ENCODE data around the gene NUP98.

The NUP98 gene

DNA sequence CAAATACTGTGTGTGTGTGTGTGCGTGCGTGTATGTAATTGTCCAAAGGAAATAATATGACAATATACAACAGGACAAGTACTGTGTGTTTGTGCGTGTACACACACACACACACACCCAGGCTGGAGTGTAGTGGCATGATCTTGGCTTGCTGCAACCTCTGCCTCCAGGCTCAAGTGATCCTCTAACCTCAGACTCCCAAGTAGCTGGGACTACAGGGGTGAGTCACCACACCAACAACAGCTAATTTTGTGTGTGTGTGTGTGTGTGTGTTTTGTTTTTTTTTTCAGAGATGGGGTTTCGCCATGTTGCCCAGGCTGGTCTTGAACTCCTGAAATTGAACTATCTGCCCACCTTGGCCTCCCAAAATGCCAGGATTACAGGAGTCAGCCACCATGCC, 61.5 kb downstream of the NUP98 start:
- ATAC-seq (ENCODE audit: insufficient read depth, low read depth) (no peak), DNase-seq (no peak)
- H3K4me3 ChIP-seq (ENCODE audit: low read depth in 1 of 2, low read length in 2 of 2): no peak overlapping the region
- TF ChIP-seq EZH2 (IDR thresholded peaks at IDR 0.05; ENCODE audit: borderline replicate concordance, low read depth, low read length, severe bottlenecking): no peak
- H3K4me2 ChIP-seq (ENCODE audit: insufficient read depth, low read length): no peak overlapping the region
- H3K36me3 ChIP-seq (ENCODE audit: insufficient read depth, low read length): peaks cover 95% of the 10 kb centered on the region
- H3K27ac ChIP-seq (ENCODE audit: low read length): no peak overlapping the region
- no peaks in the 10 kb centered on the region for H3K9me3 ChIP-seq (ENCODE audit: insufficient read depth, low read length, severe bottlenecking)
- H3K4me1 ChIP-seq (ENCODE audit: insufficient read depth, low read length): no peaks in the 10 kb centered on the region
- no peaks in the 10 kb centered on the region for H3K27me3 ChIP-seq (ENCODE audit: insufficient read depth, low read length, poor library complexity)
- no peaks in the 10 kb centered on the region for H4K20me1 ChIP-seq (ENCODE audit: insufficient read depth, low read length)
- H3K79me2 ChIP-seq (ENCODE audit: insufficient read depth, low read length): peaks cover 5% of the 10 kb centered on the region; the same call in 1 of the 2 replicates
- no peak overlapping the region for H2AFZ ChIP-seq (ENCODE audit: low read depth, low read length)
- no peak overlapping the region for H3K9ac ChIP-seq (ENCODE audit: low read depth, low read length)

DNA sequence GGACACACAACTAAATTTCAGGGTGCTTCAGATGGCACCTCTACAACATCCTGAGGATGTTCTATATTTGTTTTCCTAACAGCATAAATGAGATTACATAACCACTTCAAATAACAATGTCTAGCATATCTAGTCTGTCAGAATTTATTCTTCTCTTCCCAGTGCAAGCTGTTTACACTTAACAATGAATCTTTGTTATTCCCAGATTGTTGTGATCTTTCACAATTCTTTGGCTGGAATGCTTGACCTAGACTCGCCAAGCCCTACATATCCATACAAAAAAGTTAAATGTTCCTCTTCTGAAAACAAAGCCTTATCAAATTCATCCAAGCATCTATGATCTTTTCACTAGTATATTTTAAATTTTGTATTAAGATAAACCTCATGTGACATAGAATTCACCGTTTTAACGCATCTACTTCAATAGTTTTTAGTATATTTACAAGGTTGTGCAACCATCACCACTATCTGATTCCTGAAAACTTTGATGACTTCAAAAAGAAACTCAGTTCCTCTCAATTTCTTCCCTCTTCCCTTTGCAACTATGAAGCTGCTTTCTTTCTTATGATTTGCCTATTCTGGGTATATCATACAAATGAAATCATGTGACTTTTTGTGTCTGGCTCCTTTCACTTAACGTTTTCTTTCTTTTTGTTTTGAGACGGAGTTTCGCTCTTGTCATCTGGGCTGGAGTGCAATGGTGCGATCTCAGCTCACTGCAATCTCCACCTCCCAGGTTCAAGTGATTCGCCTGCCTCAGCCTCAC, 64.5 kb downstream of the NUP98 start:
- Histone ChIP-seq H3K4me1 (ENCODE audit: insufficient read depth, low read length) (no peaks in the 10 kb centered on the region), H2AFZ (ENCODE audit: low read depth, low read length) (no peak overlapping the region), H3K4me2 (ENCODE audit: insufficient read depth, low read length) (no peak overlapping the region), H3K27me3 (ENCODE audit: insufficient read depth, low read length, poor library complexity) (no peaks in the 10 kb centered on the region), H4K20me1 (ENCODE audit: insufficient read depth, low read length) (no peaks in the 10 kb centered on the region), H3K9me3 (ENCODE audit: insufficient read depth, low read length, severe bottlenecking) (no peaks in the 10 kb centered on the region), H3K4me3 (ENCODE audit: low read depth in 1 of 2, low read length in 2 of 2) (no peak overlapping the region), H3K79me2 (ENCODE audit: insufficient read depth, low read length) (peaks cover 5% of the 10 kb centered on the region; the same call in 1 of the 2 replicates), H3K36me3 (ENCODE audit: insufficient read depth, low read length) (peaks cover 95% of the 10 kb centered on the region), H3K27ac (ENCODE audit: low read length) (no peak overlapping the region), H3K9ac (ENCODE audit: low read depth, low read length) (no peak overlapping the region)
- no peak for TF ChIP-seq EZH2 (IDR thresholded peaks at IDR 0.05; ENCODE audit: borderline replicate concordance, low read depth, low read length, severe bottlenecking)
- TF ChIP-seq, protein P1, sequence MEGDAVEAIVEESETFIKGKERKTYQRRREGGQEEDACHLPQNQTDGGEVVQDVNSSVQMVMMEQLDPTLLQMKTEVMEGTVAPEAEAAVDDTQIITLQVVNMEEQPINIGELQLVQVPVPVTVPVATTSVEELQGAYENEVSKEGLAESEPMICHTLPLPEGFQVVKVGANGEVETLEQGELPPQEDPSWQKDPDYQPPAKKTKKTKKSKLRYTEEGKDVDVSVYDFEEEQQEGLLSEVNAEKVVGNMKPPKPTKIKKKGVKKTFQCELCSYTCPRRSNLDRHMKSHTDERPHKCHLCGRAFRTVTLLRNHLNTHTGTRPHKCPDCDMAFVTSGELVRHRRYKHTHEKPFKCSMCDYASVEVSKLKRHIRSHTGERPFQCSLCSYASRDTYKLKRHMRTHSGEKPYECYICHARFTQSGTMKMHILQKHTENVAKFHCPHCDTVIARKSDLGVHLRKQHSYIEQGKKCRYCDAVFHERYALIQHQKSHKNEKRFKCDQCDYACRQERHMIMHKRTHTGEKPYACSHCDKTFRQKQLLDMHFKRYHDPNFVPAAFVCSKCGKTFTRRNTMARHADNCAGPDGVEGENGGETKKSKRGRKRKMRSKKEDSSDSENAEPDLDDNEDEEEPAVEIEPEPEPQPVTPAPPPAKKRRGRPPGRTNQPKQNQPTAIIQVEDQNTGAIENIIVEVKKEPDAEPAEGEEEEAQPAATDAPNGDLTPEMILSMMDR (IDR thresholded peaks at IDR 0.05; ENCODE audit: borderline replicate concordance, extremely low read depth, low read length, poor library complexity, severe bottlenecking): no peak
- DNase-seq (no peak), ATAC-seq (ENCODE audit: insufficient read depth, low read depth) (no peak)

DNA sequence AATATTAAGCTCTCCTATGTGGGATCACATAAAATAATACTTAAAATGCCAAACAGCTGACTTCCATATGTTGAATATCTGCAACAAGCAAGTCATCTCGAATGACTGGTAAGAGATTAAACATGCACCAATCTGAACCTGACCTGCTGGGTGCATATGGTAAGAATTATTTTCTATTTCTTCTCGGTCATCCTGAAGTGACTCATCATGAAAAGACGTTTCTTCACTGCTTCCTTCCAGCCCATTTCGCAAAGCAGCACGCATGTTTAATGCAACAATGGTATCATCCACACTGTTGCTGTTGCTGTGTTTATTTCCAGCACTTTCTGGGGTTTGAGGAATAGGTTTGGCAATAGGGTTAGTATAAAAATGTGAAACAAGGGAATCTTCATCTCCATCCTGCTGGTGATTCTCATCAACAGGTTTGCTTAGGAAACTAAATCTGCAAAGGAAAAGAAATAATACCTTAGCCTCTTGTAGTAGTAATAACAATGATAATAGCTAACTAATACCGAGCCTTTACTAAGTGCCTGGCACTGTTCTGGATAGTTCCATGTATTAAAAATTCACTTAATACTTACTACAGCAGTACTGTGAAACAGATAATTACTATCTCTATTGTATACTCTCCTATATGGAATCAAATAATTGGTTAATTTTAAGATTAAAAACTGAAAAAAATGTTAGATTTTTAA, 74.2 kb downstream of the NUP98 start:
- no peak for TF ChIP-seq EZH2 (IDR thresholded peaks at IDR 0.05; ENCODE audit: borderline replicate concordance, low read depth, low read length, severe bottlenecking)
- TF ChIP-seq, protein P1 (IDR thresholded peaks at IDR 0.05; ENCODE audit: borderline replicate concordance, extremely low read depth, low read length, poor library complexity, severe bottlenecking): no peak
- no peak overlapping the region for H3K4me2 ChIP-seq (ENCODE audit: insufficient read depth, low read length)
- no peak overlapping the region for H3K4me3 ChIP-seq (ENCODE audit: low read depth in 1 of 2, low read length in 2 of 2)
- H3K4me1 ChIP-seq (ENCODE audit: insufficient read depth, low read length): no peaks in the 10 kb centered on the region
- ATAC-seq (ENCODE audit: insufficient read depth, low read depth): no peak
- H3K9ac ChIP-seq (ENCODE audit: low read depth, low read length): no peak overlapping the region
- H2AFZ ChIP-seq (ENCODE audit: low read depth, low read length): no peak overlapping the region
- DNase-seq: no peak
- H3K9me3 ChIP-seq (ENCODE audit: insufficient read depth, low read length, severe bottlenecking): no peaks in the 10 kb centered on the region
- H3K27me3 ChIP-seq (ENCODE audit: insufficient read depth, low read length, poor library complexity): no peaks in the 10 kb centered on the region
- no peak overlapping the region for H3K27ac ChIP-seq (ENCODE audit: low read length)
- no peaks in the 10 kb centered on the region for H4K20me1 ChIP-seq (ENCODE audit: insufficient read depth, low read length)
- peaks cover 92% of the 10 kb centered on the region for H3K36me3 ChIP-seq (ENCODE audit: insufficient read depth, low read length)
- no peaks in the 10 kb centered on the region for H3K79me2 ChIP-seq (ENCODE audit: insufficient read depth, low read length)

DNA sequence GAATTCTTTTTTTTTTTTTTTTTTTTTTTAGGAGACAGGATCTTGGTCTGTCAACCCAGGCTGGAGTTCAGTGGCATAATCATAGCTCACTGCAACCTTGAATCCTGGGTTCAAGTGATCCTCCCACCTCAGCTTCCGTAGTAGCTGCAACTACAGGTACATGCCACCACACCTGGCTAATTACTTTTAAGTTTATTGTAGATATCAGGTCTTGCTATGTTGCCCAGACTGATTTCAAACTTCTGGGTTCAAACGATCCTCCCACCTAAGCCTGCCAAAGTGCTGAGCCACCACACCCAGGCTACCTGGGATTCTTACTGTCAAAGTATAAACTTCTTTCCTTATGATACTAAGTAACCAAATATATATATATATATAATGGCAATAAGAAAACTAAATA, 75.3 kb downstream of the NUP98 start:
- H3K4me2 ChIP-seq (ENCODE audit: insufficient read depth, low read length): no peak overlapping the region
- no peak overlapping the region for H2AFZ ChIP-seq (ENCODE audit: low read depth, low read length)
- H3K4me3 ChIP-seq (ENCODE audit: low read depth in 1 of 2, low read length in 2 of 2): no peak overlapping the region
- DNase-seq (no peak), ATAC-seq (ENCODE audit: insufficient read depth, low read depth) (no peak)
- H3K36me3 ChIP-seq (ENCODE audit: insufficient read depth, low read length): peaks cover 92% of the 10 kb centered on the region
- no peaks in the 10 kb centered on the region for H3K79me2 ChIP-seq (ENCODE audit: insufficient read depth, low read length)
- H3K4me1 ChIP-seq (ENCODE audit: insufficient read depth, low read length): no peaks in the 10 kb centered on the region
- no peaks in the 10 kb centered on the region for H3K27me3 ChIP-seq (ENCODE audit: insufficient read depth, low read length, poor library complexity)
- no peak for TF ChIP-seq EZH2 (IDR thresholded peaks at IDR 0.05; ENCODE audit: borderline replicate concordance, low read depth, low read length, severe bottlenecking)
- H3K27ac ChIP-seq (ENCODE audit: low read length): no peak overlapping the region
- H3K9ac ChIP-seq (ENCODE audit: low read depth, low read length): no peak overlapping the region
- H3K9me3 ChIP-seq (ENCODE audit: insufficient read depth, low read length, severe bottlenecking): no peaks in the 10 kb centered on the region
- no peaks in the 10 kb centered on the region for H4K20me1 ChIP-seq (ENCODE audit: insufficient read depth, low read length)

All from DND-41 (cell line).